Measurements from ENCODE around the gene ARAP1.

Gene ARAP1

DNA sequence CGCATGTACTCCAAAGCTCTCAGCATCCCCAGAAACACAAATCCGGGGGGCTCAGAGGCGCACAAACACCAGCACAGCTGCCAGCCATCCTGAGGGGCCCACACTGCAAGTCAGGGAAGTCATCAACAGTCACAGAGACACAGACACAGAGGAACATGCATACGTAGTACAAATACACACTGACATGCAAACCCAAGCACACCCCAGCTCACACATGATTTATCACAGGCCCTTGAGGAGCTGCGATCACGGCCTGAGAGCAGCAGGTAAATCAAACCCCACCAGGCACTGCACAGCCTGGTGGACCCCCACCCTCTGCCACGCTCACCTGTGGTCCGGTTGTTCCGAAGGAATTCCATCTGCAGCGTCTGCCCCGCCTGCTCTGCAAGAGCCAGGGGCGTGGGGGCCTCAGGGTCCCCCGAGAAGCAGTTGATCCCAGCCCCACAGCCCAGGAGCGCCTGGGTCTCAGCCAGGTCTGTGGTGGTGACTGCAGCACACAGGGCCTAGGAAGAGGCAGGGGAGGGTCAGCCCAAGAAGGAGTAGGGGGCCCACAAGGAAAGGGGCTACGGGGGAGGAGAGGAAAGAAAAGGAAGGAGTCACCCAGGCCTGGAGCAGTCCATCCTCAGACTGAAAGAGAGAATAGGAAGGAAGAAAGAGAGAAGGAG lies 49.5 kb downstream of the ARAP1 start:
- no peak for DNase-seq

- DNase-seq: no peak
Measured at GRCh38 chr11:72702096-72702495, 50.1 kb downstream of the ARAP1 start.

DNA sequence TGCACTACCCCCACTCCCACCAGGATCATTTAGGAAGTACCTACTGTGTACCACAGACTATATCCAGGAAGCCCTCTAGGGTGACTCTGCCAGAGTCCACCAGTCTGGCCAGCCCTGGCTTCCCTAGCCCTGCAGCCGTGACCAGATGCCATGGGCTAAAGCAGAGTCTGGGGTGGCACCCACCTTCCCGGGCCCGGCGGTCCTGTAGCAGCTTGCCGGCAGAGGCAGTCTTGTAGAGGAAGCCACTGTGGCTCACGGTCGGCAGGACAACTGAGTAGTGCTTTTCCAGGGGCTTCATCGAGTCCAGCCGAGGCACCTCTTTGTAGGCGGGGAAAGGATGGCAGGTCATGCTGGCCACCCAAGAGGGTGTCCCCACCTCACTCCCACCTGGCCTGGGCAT lies 50.7 kb downstream of the ARAP1 start:
- DNase-seq: no peak

- no peak for DNase-seq
Measured at GRCh38 chr11:72700146-72700545, 52.1 kb downstream of the ARAP1 start.

- no peak for DNase-seq
Measured at GRCh38 chr11:72697814-72698213, 54.4 kb downstream of the ARAP1 start.

GRCh38 chr11:72696866-72697700 lies 55.1 kb downstream of the ARAP1 start:
- DNase-seq: no peak

DNA sequence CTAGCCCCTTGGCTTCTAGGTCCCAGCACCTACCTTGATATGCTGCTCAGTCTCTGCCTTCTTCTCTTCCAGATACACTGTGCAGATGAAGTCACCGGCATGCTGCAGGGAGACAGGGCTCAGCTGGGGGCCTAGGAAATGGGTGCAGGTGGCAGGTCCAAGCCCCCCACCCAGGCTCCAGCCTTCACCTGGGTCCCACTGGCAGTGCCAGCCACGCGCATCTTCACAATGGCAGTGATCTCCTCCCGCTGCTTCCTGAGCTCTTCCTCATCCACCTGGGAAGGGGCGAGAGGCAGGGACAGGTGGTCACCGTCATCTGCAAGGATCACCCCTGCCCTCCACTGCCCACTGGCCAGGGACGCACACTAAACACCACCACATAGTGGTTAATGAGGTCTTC lies 56.9 kb downstream of the ARAP1 start:
- DNase-seq: no peak

DNA sequence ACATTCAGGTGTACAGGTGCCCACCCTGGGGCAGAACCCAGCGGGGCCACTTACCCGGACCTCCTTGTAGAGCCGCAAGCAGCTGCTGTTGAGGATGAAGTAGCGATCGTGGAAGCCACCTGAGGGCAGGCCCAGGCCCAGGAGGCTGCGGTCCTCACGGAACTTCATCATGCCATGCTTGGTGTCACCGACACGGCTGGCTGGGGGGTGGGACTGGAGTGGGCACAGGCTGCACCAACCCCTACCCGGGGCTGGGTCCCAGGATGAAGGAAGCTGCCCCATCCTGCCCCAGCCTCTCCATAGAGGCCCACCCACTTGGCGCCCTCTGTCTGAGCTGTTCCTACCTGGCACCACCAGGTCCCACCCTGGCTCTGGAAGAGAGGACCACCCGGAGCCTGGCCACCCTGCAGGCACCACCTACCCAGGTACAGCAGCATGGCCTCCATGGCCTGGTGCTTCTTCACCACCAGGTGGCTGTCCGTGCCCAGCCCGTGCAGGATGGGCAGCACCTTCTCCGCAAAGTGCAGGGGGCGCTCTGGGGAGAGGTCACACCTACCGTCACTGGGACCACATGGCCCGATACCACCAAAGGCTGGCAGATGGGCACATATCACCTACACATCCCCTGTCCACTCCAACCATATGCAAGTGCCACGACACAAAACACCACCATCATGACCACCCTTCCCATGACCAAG lies 58.8 kb downstream of the ARAP1 start:
- DNase-seq: no peak

- DNase-seq: no peak
Measured at GRCh38 chr11:72692498-72693237, 59.5 kb downstream of the ARAP1 start.

DNA sequence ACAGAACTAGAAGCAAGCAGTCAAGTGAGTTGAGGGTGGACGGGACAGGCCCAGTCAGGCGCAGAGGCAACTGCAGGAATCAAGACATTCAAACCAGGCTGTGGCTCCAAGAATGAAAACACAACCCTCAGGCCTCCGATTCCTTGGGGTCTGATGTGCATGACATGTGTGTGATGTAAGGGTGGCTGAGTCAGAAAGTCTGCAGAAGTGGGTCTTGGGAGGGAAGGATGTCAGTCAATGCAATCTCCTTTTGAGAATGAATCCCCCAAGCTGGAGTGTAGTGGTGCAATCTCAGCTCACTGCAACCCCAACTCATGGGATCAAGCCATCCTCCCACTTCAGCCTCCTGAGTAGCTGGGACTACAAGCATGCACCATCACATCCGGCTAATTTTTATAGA lies 62.0 kb downstream of the ARAP1 start:
- no peak for DNase-seq

DNA sequence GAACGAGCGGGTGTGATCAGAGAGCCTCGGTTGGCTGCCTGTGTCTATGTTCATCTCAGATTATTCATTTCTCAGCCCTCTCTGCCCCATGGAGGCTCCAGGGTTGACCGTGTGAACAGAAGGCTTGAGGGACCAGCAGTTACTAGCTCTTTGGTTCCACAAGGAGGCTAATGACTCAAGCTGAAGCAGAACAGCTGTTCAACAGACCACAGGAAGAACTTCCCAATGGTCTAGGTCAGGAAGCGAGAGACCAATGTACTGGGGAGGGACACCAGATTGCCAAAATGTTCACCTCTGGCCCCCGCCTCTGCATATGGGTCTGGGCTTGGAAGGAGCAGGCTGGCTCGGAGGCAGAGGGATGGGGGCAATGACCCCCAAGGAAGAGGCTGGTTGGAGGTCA lies 63.3 kb downstream of the ARAP1 start:
- no peak for DNase-seq

GRCh38 chr11:72688486-72688885 lies 63.7 kb downstream of the ARAP1 start:
- no peak for DNase-seq

GRCh38 chr11:72687326-72687725 lies 64.9 kb downstream of the ARAP1 start:
- DNase-seq: no peak

DNA sequence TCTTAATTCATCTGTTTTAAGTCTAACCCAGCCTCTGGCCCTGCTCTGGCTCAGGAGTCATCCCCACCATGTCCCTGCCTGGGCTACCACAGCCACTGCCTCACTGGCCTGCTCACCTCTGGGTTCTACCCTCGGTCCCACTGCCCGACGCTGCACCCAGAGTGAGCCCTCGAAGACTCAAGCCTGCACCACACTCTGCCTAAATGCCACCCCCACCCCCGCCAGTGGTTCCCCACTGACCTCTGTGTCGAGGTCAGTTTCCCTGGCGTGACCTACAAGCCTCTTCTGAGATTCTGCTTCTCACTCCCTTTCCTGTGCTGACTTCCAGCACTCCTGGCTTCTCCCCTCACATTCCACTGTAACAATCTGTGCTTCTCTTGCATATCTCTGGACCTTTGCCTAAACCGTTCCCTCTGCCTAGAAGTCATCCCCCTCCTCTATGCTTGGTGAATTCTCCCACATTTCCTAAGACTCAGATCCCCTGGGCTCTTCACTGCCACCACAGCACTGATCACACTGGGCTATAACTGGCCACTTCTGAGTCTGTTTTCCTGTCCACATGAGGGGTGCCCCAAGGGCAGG lies 65.5 kb downstream of the ARAP1 start:
- no peak for DNase-seq

DNA sequence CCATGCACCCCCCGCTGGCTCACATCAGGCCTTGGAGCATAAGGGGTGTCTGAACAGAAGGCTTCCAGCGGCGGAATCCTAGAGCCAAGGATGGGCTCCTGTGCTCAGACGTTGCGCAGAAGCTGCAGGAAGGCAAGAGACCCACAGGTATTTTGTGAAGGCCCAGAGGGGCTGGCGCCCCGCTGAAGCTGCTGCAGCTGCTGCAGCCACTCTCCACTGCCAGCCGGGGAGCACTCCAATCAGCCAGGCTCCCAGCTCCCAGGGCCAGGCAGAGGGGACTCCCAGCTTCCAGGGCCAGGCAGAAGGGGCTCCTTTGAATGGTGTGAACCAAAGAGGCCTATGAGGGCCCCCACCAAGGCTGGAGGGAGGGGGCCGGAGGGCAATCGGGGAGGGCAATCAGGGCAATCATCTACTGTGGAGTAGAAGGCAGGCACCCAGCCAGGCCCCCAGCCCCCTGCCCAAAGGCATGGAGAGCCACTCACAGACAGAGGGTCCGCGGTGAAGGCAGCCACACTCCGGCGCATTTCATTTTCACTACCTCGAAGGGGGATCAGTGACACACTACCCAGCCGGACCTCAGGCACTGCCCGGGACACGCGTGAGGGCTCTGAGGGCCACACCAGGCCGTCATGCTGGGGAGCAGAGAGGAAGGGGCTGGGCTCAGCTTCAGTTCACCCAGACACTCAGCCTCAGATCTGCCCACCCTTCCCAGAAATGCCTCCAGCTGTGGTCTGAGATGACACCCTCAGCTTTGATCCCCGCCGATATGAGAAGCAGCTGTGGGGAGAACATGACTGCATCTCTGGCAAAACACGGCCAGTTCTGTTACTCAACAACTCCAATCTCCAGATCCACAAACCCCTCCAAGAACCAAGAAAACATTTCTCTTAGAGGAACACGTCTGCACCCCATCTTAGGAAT lies 66.4 kb downstream of the ARAP1 start:
- no peak for DNase-seq

GRCh38 chr11:72684236-72684912 lies 67.8 kb downstream of the ARAP1 start:
- peak in 2 of 6 experiments; percentile 19 to 49 for DNase-seq

DNA sequence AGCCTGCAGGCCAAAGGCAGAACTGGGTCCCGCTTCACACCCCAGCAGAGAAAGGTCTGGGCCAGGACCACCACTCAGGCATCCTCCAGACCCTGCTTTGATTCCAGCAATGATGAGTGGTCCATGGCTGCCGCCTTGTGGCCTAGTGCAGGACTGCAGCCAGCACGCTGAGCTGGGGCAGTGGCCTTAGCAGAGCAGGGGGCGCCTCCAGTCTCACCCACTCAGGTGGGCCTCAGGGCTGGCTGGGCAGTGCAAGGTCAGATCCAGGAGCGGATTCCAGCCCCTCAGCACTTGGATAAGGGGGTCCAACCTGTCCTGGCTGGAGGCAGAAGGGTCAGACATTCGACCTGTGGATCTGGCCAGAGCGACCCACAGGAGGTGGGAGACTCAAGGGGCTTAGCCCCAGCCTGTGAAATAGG lies 68.4 kb downstream of the ARAP1 start:
- DNase-seq: peak; percentile 25 to 64 (median 48)

DNA sequence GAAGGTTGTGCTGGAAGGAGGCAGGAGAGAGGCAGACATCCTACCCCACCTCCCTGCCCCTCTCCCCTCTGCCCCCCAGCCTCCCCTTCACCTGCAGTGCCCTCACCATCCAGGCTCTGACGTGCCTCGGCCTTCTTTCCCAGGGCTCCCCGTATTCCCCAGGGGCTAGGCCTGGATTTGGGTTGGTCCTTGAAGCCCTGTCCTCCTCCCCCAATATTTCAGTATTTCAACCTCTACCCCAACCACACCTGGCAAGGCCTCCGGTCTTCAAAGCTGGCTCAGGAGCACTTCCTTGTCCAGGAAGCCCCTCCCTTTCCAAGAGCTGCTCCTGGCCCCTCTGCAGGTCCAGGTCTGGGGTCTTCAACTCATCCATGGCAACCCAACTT lies 69.4 kb downstream of the ARAP1 start:
- no peak for DNase-seq

- DNase-seq: no peak
Measured at GRCh38 chr11:72682238-72682857, 69.9 kb downstream of the ARAP1 start.
